ENCODE measurements around the gene NEO1.

NEO1 gene

DNA sequence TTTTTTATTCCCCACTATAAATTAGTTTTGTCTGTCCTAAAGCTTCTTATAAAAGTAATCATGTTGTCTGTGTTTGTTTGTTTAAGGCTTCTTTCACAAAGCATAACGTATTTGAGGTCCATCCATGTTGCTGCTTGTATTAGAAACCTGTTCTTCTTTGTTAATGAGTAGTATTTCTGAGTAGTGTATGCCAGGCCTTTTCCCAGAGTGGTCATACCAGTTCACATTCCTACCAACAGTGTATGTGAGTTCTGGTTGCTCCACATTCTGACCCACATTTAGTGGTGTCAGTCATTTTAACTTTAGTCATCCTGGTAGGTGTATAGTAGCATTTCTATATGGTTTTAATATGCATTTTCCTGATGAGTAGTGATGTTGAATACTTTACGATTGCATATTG lies 98.6 kb downstream of the NEO1 start:
- no peak overlapping the region for H3K27ac ChIP-seq (ENCODE audit: low read depth, low read length)
- H3K27me3 ChIP-seq (ENCODE audit: low read length): no peaks in the 10 kb centered on the region
- no peaks in the 10 kb centered on the region for H3F3A ChIP-seq (ENCODE audit: insufficient read depth)
- H3K9ac ChIP-seq (ENCODE audit: low read length): no peak overlapping the region
- H3K9me2 ChIP-seq (replicated peaks; ENCODE audit: insufficient read depth, low read length): no peaks in the 10 kb centered on the region
- no peak overlapping the region for H3K4me2 ChIP-seq (ENCODE audit: low read depth, low read length, poor library complexity, severe bottlenecking)
- H3K79me2 ChIP-seq (ENCODE audit: insufficient read depth, low read length): no peaks in the 10 kb centered on the region
- no peak overlapping the region for H3K4me3 ChIP-seq (ENCODE audit: insufficient read depth, low read length, poor library complexity, severe bottlenecking)
- H4K20me1 ChIP-seq (ENCODE audit: low read depth, low read length): no peaks in the 10 kb centered on the region
- no peaks in the 10 kb centered on the region for H3K36me3 ChIP-seq (ENCODE audit: low read length)
- H2AFZ ChIP-seq (ENCODE audit: low read depth, low read length, severe bottlenecking): no peak overlapping the region
- no peak for TF ChIP-seq EZH2phosphoT487 (conservative IDR thresholded peaks at IDR 0.05; ENCODE audit: low read length)
- TF ChIP-seq, protein P1, sequence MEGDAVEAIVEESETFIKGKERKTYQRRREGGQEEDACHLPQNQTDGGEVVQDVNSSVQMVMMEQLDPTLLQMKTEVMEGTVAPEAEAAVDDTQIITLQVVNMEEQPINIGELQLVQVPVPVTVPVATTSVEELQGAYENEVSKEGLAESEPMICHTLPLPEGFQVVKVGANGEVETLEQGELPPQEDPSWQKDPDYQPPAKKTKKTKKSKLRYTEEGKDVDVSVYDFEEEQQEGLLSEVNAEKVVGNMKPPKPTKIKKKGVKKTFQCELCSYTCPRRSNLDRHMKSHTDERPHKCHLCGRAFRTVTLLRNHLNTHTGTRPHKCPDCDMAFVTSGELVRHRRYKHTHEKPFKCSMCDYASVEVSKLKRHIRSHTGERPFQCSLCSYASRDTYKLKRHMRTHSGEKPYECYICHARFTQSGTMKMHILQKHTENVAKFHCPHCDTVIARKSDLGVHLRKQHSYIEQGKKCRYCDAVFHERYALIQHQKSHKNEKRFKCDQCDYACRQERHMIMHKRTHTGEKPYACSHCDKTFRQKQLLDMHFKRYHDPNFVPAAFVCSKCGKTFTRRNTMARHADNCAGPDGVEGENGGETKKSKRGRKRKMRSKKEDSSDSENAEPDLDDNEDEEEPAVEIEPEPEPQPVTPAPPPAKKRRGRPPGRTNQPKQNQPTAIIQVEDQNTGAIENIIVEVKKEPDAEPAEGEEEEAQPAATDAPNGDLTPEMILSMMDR (IDR thresholded peaks at IDR 0.05; ENCODE audit: insufficient read depth, low read length, poor library complexity, severe bottlenecking): no peak
- peaks cover 2% of the 10 kb centered on the region; the same call in 1 of the 2 replicates for H3K9me3 ChIP-seq (ENCODE audit: insufficient read depth, low read length)

DNA sequence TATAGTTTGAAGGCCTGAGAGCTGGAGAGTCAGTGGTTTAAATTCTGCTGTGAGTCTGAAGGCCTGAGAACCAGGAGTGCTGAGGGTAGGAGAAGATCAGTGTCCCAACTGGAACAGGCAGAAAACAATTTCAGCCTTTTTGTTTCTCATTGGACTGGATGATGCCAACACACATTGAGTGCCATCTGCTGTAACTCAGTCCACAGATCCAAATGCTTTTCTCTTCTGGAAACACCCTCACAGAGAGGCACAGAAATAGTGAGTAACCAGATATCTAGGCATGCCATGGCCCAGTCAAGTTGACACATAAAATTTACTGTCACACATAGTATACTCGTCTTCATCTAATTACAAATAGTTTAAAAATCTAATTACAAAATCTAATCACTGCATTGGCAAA lies 100.8 kb downstream of the NEO1 start:
- peaks cover 5% of the 10 kb centered on the region; the same call in 1 of the 2 replicates for H3K9me3 ChIP-seq (ENCODE audit: insufficient read depth, low read length)

DNA sequence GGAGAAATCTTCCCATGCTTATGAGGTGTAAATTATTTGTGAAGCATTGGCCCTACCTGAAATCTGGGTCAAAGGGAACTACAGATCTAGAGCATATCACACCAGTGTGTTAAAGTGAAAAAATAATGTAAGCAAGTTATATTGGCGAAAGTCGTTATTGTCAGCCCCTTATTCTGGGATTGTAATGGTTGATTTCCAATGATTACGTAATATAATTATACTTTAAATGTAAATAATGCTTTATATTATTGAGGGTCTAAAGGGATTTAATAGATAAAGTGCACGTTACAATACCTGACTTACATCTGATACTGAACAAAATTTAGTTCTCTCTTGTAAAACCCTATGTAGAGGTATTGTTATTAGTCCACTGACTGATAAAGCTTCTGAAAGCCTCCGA lies 101.2 kb downstream of the NEO1 start:
- H2AFZ ChIP-seq (ENCODE audit: low read depth, low read length, severe bottlenecking): no peak overlapping the region
- peaks cover 5% of the 10 kb centered on the region; the same call in 1 of the 2 replicates for H3K9me3 ChIP-seq (ENCODE audit: insufficient read depth, low read length)
- H3K36me3 ChIP-seq (ENCODE audit: low read length): no peaks in the 10 kb centered on the region
- H3K4me3 ChIP-seq (ENCODE audit: insufficient read depth, low read length, poor library complexity, severe bottlenecking): no peak overlapping the region
- H4K20me1 ChIP-seq (ENCODE audit: low read depth, low read length): no peaks in the 10 kb centered on the region
- no peak overlapping the region for H3K4me2 ChIP-seq (ENCODE audit: low read depth, low read length, poor library complexity, severe bottlenecking)
- TF ChIP-seq, protein P1 (IDR thresholded peaks at IDR 0.05; ENCODE audit: insufficient read depth, low read length, poor library complexity, severe bottlenecking): no peak
- no peak for TF ChIP-seq EZH2phosphoT487 (conservative IDR thresholded peaks at IDR 0.05; ENCODE audit: low read length)
- no peaks in the 10 kb centered on the region for H3K9me2 ChIP-seq (replicated peaks; ENCODE audit: insufficient read depth, low read length)
- H3K79me2 ChIP-seq (ENCODE audit: insufficient read depth, low read length): no peaks in the 10 kb centered on the region
- H3K27me3 ChIP-seq (ENCODE audit: low read length): no peaks in the 10 kb centered on the region
- H3K27ac ChIP-seq (ENCODE audit: low read depth, low read length): no peak overlapping the region
- no peaks in the 10 kb centered on the region for H3F3A ChIP-seq (ENCODE audit: insufficient read depth)
- H3K9ac ChIP-seq (ENCODE audit: low read length): no peak overlapping the region

More for the DNA sequence above, 100.8 kb downstream of the NEO1 start:
- H3K27me3 ChIP-seq (ENCODE audit: low read length): no peaks in the 10 kb centered on the region
- H3K27ac ChIP-seq (ENCODE audit: low read depth, low read length): no peak overlapping the region
- H3K4me3 ChIP-seq (ENCODE audit: insufficient read depth, low read length, poor library complexity, severe bottlenecking): no peak overlapping the region
- H3K36me3 ChIP-seq (ENCODE audit: low read length): no peaks in the 10 kb centered on the region
- H3K9me2 ChIP-seq (replicated peaks; ENCODE audit: insufficient read depth, low read length): no peaks in the 10 kb centered on the region
- H3K79me2 ChIP-seq (ENCODE audit: insufficient read depth, low read length): no peaks in the 10 kb centered on the region
- H4K20me1 ChIP-seq (ENCODE audit: low read depth, low read length): no peaks in the 10 kb centered on the region
- no peak overlapping the region for H2AFZ ChIP-seq (ENCODE audit: low read depth, low read length, severe bottlenecking)
- H3K9ac ChIP-seq (ENCODE audit: low read length): no peak overlapping the region
- TF ChIP-seq, protein P1 (IDR thresholded peaks at IDR 0.05; ENCODE audit: insufficient read depth, low read length, poor library complexity, severe bottlenecking): no peak
- TF ChIP-seq EZH2phosphoT487 (conservative IDR thresholded peaks at IDR 0.05; ENCODE audit: low read length): no peak
- no peak overlapping the region for H3K4me2 ChIP-seq (ENCODE audit: low read depth, low read length, poor library complexity, severe bottlenecking)
- no peaks in the 10 kb centered on the region for H3F3A ChIP-seq (ENCODE audit: insufficient read depth)
